NCI-H187 treated with DMSO at 0.1 percent for 48 hours (cell line): Measurements from ENCODE around the gene RAB35.

Source experiments
- DNase-seq: peaks from one replicate; lab custom pipeline; 2025; lab: John Stamatoyannopoulos, UW

RAB35 gene

DNA sequence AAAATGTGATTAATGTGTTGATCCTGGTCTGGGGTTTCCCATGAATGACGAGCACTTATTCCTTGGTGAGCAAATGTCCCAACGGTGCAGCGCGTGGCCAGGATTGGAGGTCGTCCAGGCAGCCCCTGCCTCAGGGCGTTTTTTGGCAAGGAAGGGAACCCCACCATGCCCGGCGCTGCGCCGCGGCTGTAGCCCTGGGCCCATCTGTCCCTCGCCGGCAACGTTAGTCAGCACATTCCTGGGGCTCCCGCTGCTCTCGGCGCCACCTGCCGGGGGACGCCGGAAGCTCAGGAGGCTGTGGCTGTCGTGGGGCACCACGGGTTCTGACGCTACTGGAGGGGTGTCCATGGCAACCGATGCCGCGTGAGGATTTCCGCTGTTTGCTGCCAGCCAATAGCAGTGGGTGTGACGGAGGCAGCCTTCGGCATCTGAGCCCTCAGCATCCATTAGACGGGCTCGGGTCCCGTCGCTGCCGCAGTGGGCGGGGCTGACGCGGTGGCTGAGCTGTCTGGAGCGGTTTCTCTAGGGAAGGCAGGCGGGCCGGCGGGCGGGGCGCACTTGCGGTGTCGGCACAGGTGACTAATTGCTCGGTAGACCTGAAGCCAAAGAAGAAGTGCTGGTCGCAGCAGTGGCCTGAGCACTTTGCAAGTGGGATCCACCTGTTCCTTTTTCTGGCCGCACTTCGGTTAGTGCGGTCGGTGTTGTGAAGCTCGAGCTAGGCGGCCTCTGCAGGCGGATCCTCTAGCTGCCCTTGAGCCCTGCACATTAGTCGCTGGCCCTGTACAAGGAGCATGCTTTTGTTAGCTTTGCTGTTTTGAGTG, 29.5 kb downstream of the RAB35 start:
- peak; percentile 96 for DNase-seq

DNA sequence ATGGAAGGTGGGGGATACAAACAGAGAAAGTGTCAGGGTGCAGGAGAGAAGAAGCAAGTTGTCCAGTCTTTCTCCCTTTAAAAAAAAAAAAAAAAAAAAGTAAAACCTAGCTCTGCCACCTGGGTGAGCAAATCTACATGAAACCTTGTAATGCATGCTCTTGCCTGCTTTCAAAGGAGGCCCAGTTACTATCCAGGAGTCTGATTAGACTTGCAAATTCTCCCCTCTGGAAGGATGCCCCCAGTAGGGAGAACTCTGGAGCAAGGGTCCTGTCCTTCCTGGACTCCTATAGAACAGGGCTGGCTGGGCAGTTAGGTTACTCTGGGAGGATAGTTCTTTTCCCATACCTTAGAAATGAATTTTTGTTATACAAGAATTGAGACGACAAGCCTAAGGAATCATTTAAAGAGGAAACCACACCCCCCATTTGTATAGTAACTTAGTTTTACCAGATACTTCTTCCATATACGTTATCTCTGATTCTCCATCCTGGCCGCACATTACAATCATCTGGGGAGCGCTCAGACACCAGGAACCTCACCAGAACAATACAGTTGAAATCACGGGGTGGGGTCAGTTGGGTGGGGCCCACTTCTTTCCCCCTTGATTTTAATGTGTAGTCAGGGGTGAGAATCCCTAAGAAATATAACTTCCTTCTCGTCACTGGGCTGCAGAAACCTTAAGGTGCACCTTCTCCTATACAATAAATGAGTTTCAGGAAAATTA, 30.5 kb downstream of the RAB35 start:
- no peak for DNase-seq

DNA sequence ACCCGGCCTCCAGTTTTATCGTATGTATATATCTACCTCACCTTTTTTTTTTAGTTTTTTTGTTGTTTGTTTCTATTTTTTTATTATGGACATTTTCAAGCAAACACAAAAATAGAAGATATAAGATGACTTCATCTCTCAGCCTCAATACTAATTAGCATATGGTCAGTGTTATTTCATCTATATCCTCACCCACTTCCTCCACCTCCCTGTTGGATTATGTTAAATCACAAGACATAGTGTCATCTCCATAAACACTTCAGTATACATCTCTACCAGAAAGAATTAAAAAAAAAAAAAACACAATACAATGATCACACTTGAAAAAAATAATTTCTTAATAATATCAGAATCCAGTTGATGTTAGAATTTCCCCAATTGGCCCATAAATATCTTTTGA, 34.9 kb downstream of the RAB35 start:
- DNase-seq: no peak

DNA sequence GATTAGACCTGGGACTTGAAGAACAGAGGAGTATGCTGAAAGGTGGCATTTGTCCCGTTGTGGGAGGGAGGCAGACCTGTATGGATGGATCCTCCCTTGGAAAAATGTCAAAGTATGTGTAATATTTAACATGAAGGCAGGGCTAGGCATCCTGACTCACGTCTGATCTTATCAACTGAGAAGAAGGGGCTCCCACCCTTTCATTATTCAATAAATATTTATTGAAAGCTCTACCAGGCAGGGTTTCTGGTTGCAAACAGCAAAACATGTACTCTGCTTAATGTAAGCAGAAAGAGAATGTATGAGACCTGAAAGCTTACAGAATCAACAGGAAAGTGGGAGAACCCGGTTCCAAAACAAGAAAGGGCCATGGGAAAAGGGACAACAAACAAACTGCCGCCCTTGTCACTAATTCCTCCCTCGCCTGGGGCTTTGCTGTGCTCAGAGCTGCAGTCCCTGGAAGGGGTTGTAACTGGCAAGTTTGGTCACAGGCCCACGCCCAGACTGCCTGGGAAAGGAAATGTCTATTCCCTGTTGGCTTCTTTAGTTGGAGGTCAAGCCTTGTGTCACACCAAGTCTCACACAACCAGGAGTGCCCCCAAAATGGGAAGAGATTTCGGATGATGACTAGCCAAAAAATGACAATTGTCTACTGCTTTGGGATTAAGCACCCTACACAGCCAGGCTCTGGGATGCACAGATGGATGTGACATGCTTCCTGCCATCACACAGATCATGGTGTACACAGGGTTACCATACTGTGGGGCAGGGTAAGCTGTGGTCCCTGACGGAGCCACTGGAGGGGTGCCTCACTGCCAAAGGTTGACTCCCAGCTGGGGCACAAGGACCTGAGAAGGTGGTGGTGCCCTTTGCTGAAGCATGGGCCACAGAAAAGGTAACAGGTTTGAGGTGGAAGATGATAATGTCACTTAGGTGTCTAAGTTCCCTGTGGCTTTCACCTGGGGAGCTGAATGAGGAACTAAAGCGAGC, 36.8 kb downstream of the RAB35 start:
- DNase-seq: no peak

DNA sequence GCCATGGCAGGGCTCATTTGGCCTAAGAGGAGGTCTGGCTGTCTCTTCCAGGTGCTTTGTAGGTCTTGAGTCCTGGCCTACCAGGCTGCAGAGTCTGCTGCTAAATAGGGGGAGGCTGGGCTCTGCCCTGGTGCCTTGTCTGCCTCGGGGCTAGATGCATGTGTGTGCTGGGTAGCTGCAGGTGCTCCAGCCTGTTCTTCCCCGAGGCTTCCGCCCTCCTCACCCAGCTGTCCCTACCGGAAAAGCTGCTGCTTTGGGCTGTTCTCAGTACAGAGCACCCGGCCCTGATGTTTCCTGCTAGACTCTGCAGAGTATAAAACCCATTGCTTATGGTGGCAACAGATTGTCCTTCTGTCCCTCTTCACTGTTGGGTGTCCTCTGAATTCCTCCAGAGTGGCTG, 37.7 kb downstream of the RAB35 start:
- no peak for DNase-seq

DNA sequence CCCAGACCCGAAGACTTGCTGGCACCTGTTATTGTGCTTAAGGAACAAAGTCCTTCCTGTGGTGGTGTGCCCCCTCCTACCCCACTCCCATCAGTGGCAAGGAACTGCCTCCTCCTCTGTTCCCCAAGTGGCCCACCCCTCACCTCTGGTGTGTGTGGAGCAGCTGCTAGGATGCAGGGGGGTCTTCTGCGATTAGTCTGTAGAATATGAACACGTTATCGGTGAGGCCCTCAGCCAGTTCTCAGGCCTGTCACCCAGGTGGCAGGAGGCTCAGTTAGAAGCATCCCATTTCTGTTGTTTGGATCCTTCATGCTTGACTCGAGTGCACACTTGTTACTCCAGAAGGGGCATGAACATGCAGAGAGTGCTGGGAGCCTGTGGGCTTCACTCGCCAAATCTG, 39.3 kb downstream of the RAB35 start:
- no peak for DNase-seq

DNA sequence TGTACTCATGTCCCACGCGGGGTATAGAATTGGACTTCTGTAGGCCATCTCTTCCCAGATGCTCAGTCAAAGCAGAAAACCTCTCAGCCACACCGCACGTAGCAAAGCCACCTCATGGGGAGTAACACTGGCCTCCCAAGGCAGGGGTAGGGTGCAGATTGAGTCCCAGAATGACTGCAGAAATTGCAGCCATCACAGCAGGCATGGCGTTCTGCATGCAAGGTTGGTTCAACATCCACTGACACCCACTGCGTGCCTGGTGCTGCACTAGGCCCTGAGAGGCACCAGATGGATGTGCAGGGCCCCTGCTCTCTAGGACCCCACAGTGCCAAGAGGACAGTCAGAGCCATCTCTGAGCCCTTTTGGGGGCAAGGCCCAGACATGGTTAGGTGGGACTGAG, 39.9 kb downstream of the RAB35 start:
- no peak for DNase-seq

DNA sequence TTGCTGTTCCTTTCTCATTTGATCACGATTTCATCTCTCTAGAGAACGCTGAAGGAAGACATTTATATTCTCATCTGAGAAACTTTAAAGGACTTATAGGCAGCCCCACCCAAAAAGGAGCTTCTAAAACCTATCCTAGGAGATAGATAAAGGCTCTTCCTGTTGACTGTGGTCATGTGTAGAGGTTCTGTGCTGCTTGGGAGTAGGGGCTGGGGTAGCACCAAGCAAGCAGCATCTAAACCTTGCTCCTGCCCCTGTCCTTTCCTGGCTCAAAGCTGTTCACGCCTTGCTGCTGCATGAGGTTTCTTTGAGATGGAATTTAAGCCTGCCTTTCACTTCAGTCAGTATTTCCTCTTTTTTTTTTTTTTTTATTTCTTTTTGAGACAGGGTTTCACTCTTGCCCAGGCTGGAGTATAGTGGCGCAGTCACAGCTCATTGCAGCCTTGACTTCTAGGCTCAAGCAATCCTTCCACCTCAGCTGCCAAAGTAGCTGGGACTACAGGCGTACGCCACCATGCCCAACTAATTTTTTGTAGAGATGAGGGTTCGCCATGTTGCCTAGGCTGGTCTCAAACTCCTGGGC, 41.4 kb downstream of the RAB35 start:
- DNase-seq: no peak

DNA sequence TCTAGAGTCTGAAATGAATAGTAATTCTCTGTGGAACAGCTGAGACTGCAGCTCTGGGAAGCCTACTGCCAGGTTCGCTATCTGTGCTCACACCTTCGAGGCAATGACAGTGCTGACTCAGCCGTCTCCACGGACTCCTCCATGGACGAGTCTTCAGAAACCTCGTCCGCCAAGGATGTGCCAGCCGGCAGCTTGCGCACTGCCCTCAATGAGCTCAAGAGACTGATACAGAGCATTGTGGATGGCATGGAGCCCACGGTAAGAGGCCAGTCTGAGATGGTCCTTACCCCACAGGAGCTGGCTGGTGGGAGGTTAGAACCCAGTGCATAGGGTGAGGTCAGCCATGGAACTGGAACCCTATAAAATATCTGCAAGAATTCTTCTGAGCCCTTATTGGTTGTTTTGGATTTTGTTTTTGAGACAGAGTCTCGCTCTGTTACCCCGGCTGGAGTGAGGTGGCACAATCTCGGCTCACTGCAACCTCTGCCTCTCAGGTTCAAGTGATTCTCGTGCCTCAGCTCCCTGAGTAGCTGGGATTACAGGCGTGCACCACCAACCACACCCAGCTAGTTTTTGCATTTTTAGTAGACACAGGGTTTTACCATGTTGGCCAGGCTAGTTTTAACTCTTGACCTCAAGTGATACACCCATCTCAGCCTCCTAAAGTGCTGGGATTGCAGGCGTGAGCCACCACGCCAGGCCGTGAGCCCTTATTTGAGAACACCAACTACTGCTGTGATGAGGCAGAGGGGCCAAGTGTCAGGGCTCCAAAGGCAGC, 43.9 kb downstream of the RAB35 start:
- no peak for DNase-seq

DNA sequence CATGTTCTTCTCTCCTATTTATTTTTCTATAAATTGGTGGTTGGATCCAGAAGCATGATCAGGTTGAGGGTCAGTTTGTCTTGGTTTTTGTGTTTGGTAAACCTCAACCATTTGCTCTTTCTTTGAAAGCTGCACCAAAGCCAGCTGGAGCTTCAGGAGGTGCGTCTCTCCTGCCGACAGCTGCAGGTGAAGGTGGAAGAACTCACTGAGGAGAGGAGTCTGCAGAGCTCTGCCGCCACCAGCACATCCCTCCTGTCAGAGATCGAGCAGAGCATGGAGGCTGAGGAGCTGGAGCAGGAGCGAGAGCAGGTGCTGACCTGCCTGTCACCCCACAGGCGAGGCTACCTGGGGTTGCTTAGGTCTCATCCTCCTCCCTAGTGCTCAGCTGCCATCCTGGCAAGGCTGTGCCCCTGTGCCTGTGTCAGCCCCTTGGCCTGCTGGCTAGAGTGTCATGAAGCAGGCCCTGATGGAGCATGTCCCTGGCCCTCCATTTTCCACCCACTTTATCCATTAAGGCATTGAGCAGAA, 45.0 kb downstream of the RAB35 start:
- no peak for DNase-seq

DNA sequence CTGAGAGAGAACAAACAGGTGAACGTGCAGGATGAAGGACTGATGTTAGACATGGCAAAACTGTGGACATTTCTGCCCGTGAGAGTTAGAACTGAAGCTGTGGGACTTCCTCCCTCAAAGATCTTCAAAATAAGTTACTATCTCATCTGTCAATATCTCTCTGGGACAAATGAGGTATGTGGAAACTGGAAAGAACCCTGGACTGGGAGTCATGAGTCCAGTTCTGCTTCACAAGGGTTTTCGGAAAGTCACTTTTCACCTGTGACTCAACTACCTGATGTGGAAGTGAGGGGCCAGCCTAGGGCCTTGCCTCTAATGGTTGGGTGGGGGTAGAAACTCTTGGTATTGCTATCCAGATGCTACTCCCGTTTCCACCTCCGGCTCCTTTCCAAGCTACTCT, 47.3 kb downstream of the RAB35 start:
- no peak for DNase-seq

DNA sequence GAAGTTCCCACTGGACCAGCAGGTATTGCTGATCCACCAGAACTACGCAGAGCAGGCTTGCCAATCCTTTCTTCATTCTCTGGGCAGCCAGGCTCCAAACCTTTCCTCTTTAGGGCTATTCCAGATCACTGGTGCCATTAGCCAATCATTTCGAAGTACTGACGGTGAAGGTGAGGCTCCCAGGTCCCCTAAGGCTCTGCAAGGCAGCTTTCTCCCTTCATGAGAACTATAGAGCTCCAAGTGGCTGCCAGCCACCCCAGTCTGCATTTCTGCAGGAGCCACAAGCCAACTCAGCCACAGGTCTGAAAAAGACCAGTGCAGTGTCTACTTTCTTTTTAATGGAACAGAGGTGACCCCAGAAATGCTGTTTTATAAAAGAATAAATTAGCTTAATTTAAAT, 48.7 kb downstream of the RAB35 start:
- no peak for DNase-seq

DNA sequence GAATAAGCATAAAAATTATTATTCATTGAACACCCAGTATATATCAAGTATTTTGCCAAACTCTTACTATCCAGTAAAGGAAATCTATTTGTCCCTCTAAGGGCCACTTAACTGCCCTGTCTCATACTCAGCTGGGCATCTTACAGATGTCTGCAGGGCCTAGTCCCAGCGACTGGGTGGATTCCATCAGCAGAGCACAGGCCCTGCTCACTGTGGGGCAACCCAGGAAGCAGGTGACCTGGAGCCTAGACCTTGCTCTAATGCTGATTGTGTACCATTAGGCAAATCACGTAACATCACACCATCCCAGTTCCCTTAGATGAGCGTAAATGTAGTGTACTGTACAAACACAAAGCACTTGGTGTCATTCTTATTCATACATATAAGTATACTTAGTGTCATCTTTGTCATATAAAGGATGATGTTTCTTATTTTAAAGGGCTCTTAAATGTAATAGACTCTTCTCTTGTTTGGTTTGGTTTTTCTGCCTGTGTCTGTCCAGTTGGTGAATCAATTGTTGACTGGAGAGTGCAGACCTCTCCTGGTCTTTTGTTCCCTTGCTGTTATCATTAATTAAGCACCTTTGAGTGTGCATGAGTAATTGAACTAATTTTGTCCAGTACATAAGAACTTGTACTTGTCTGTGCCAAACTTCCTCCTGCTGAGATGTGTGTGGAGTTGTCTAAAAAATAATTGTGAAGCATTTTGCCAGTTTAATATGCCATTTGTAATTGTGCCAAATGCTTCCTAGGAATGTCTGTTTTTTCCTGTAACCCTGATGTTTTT, 49.3 kb downstream of the RAB35 start:
- peak; percentile 89 for DNase-seq

DNA sequence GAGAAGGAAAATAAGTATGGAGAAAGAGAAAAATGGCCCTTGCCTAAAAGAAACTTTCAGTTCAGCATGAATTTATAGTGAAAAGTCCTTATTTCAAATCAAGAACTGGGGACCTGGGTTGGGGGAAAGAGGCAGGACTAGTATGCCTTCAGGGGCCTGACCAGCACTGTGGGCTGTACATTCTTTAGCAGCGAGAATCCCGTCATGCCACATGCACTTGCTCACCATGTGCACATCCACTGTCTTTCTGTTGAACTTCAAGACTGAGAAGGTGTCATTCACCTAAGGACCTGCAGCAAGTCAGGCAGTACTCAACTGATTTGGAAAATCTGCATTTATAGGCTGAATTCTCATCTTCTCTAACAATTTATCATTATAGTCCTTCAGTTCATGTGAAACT, 50.2 kb downstream of the RAB35 start:
- DNase-seq: no peak

DNA sequence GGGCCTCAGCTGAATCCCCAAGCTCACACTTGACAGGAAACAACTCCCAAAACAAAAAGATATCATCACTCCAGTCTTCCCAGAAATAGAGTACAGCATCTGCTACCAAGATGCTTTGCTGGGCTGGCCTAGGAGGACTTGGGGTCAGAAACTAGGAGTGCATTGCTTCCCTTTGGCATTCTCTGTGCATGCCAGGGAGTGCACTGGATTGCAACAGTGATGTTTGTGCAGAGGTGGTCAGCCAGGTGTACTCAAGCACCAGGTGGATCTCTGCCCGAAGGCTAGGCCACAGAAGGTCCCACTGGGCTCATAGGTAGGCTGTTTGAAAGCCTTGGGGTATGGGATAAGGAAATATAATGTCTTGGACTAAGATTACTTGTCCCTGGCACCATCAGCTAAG, 51.1 kb downstream of the RAB35 start:
- DNase-seq: no peak

DNA sequence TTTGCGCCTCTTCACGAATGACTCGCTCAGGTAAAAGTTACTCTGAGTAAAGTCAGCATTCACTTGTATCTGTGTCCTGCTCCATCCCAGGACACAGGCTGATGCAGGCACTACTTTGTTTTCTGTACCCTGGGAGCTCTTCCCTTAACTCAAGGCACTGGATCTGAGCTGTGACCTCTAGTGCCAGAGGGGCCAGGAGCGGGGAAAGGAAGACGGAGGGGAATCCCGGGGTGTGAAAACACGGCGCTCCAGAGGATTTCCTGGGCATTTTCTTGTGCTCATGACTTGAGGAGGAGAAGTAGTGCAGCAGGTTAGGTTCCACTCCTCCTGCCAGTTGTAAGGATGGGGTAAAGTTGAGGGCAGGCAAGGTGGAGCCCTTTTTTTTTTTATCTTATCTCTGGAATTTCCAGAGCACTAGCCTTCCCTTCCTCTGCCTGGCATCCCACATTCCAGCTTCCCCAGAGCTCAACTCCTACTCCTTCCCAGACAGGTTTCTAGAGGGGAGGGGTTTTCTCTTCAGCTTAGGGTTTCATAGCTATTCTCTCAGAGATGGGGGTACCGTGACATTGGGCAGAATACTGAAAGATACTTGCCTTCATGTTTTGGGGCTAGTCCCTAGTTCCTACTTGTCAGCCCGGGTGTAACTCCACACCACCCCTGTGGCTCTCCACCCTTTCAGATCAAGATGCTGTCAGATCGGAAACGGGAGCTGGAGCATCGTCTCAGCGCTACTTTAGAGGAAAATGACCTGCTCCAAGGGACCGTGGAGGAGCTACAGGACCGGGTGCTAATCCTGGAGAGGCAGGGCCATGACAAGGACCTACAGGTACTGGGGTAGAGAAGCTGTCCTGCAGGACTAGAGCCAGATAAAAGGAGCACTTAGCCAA, 52.3 kb downstream of the RAB35 start:
- no peak for DNase-seq

DNA sequence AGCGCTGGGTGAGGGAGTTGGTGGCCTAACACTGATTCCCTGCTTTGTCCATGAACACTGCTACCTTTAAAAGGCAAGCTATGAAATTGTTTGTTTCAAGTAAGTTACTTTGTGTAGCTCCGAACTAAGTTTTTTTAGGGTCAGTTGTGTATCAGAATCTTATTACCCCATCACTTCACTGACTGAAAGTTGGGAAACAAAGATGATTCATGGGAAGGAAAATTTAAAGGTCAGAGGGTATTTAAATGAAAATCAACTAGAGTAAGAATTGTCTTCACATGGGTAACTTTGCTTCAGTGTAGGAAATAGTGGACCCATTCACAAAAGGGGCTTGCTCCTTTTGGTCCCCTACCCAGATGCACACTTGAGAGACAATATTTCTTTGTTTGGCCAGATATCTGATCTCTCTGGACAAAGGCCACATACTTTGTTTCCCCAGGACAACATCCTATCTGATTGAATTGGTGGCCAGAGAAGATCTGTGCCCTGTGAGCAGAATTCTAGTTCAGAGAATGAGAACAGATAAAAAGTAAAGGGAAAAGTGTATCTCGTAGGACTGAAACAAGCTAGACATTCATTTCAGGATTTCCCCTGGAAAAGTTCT, 53.5 kb downstream of the RAB35 start:
- no peak for DNase-seq

DNA sequence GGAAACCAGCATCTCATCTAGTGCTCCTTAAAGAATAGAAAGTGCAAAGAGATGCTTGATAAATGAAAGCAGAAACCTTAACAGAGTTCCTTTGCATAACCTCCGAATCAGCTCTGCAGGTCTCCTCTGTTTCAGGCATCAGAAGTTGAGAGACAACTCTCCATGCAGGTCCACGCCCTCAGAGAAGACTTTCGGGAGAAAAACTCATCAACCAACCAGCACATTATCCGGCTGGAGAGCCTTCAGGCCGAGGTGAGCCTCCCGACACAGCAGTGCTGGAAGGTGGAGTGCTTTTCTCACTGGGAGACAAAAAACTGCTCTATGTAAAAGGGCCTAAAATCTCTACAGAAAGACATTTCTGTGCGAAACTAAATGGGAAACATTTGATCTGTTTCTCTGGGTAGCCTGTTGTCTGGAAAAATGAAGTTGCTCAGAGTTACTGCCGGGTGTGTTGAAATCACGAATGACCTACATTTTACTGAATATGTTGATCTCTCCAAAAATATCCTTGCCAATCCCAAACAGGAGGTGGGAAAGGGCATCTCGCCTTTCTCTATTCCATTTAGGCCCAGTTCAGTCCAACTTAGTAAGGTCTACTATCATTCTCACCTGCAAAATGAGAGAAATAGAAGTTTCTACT, 54.9 kb downstream of the RAB35 start:
- no peak for DNase-seq
